SK-N-SH (cell line): ENCODE data around the gene SKIC2. TPM values are rescaled to one million over a fixed set of nuclear protein-coding genes. Genes with fewer than 3 reads are reported as not detected.

ENCODE experiments used
- CTCF ChIA-PET: fragments of 300-600, 350-600 bp; formaldehyde crosslinking; extraction: SDS; loops from one replicate; lab custom pipeline; 2021; lab: Yijun Ruan, JAX
- POLR2A ChIA-PET: fragments of 350-600 bp; sonication (Branson Sonifier 250); formaldehyde crosslinking; extraction: SDS; loops from one replicate; lab custom pipeline; 2020; ENCODE audit warnings: antibody characterized with exemption, inconsistent platforms; lab: Yijun Ruan, JAX
- DNase-seq: peaks from one replicate; pipeline ENCODE4 v3.0.0; 2012
- H2AFZ ChIP-seq: fragments of 200-600 bp; sonication (generic); 2 replicates; pipeline ENCODE4 v1.8.1; 2016; ENCODE audit warnings: antibody characterized with exemption, mild to moderate bottlenecking, low read depth
- H3F3A ChIP-seq: fragments of 200-600 bp; sonication (generic); replicated peaks from 2 replicates; pipeline ENCODE3; 2016; ENCODE audit warnings: antibody characterized with exemption, mild to moderate bottlenecking; ENCODE audit not compliant: insufficient read depth
- H3K27ac ChIP-seq, 2 experiments: fragments of 200-500 bp in 1 of 2; fragments of 200-600 bp in 1 of 2; sonication (Bioruptor generic) in 1 of 2; sonication (generic), shearing (Covaris generic) in 1 of 2; 2 replicates each; pipeline versions ENCODE4 v1.5.1 to v1.6.1; 2014 to 2016; ENCODE audit warnings: low read depth in 2 of 2, inconsistent platforms in 1 of 2, low read length in 1 of 2, mild to moderate bottlenecking in 1 of 2, mixed read lengths in 1 of 2
- H3K27me3 ChIP-seq: fragments of 200-600 bp; sonication (generic), shearing (Covaris generic); 2 replicates; pipeline ENCODE4 v1.6.1; 2016; ENCODE audit warnings: mixed run types; ENCODE audit not compliant: insufficient read depth
- H3K36me3 ChIP-seq, 2 experiments: fragments of 200-500 bp in 1 of 2; fragments of 200-600 bp in 1 of 2; sonication (Bioruptor generic) in 1 of 2; sonication (generic) in 1 of 2; replicated peaks in 1 of 2; 2 replicates each; pipeline versions ENCODE3 to v1.5.1; 2014 to 2016; ENCODE audit warnings: low read length in 1 of 2, mild to moderate bottlenecking in 1 of 2; ENCODE audit not compliant: insufficient read depth in 2 of 2, control insufficient read depth in 1 of 2
- H3K4me1 ChIP-seq, 2 experiments: fragments of 200-500 bp in 1 of 2; fragments of 200-600 bp in 1 of 2; sonication (Bioruptor generic) in 1 of 2; sonication (generic), shearing (Covaris generic) in 1 of 2; 2 replicates each; pipeline versions ENCODE4 v1.5.1 to v1.6.1; 2014 to 2016; ENCODE audit warnings: low read depth in 1 of 2, low read length in 1 of 2, mixed run types in 1 of 2; ENCODE audit not compliant: insufficient read depth in 2 of 2, control insufficient read depth in 1 of 2
- H3K4me2 ChIP-seq: fragments of 200-600 bp; sonication (generic), shearing (Covaris generic); 2 replicates; pipeline ENCODE4 v1.6.1; 2017; ENCODE audit warnings: mixed run types
- H3K4me3 ChIP-seq, 2 experiments: fragments of 200-500 bp in 1 of 2; fragments of 200-600 bp in 1 of 2; sonication (Bioruptor generic) in 1 of 2; sonication (generic), shearing (Covaris generic) in 1 of 2; 2 replicates each; pipeline versions ENCODE4 v1.5.1 to v1.8.1; 2014 to 2016; ENCODE audit warnings: low read depth in 2 of 2, inconsistent platforms in 1 of 2, low read length in 1 of 2, mild to moderate bottlenecking in 1 of 2, mixed read lengths in 1 of 2, moderate library complexity in 1 of 2
- H3K79me2 ChIP-seq: fragments of 200-600 bp; sonication (generic); 2 replicates; pipeline ENCODE4 v1.8.1; 2017; ENCODE audit warnings: mild to moderate bottlenecking; ENCODE audit not compliant: insufficient read depth
- H3K9ac ChIP-seq: fragments of 200-600 bp; sonication (generic); 2 replicates; pipeline ENCODE4 v1.6.1; 2017; ENCODE audit warnings: mixed run types
- H3K9me2 ChIP-seq: fragments of 200-600 bp; sonication (generic); 2 replicates; pipeline ENCODE4 v1.6.1; 2017; ENCODE audit warnings: mixed run types
- H3K9me3 ChIP-seq: fragments of 200-600 bp; sonication (generic); 2 replicates; pipeline ENCODE4 v1.6.1; 2017; ENCODE audit warnings: mixed run types, mild to moderate bottlenecking, moderate library complexity
- H4K20me1 ChIP-seq: fragments of 200-600 bp; sonication (generic); 2 replicates; pipeline ENCODE4 v1.6.1; 2017; ENCODE audit warnings: mild to moderate bottlenecking, mixed run types; ENCODE audit not compliant: insufficient read depth
- FOXM1 ChIP-seq: IDR thresholded peaks from 2 replicates; pipeline ENCODE4 v1.4.0; 2012; ENCODE audit warnings: low read depth, mild to moderate bottlenecking
- GABPA ChIP-seq: IDR thresholded peaks from 2 replicates; pipeline ENCODE4 v1.4.0; 2012; ENCODE audit warnings: low read depth, mild to moderate bottlenecking
- GATA2 ChIP-seq: sonication (generic); formaldehyde crosslinking; IDR thresholded peaks from 2 replicates; pipeline ENCODE4 v1.5.0; 2020; ENCODE audit warnings: mild to moderate bottlenecking, missing genetic modification reagents
- MEF2A ChIP-seq: IDR thresholded peaks from 2 replicates; pipeline ENCODE4 v1.4.0; 2012; ENCODE audit warnings: low read depth, borderline replicate concordance
- MXI1 ChIP-seq: IDR thresholded peaks from 2 replicates; pipeline ENCODE4 v1.6.1; 2012; ENCODE audit warnings: mild to moderate bottlenecking, low read depth, low read length, improper control_type of control experiment
- NRF1 ChIP-seq: IDR thresholded peaks from 2 replicates; pipeline ENCODE4 v1.6.1; 2012; ENCODE audit warnings: low read depth, mild to moderate bottlenecking, low read length
- POLR2AphosphoS5 ChIP-seq: IDR thresholded peaks from 2 replicates; pipeline ENCODE4 v1.6.1; 2012; ENCODE audit warnings: low read depth, low read length
- RCOR1 ChIP-seq: fragments of 150-350 bp; IDR thresholded peaks from 2 replicates; pipeline ENCODE4 v1.6.1; 2017; ENCODE audit warnings: antibody characterized with exemption, low read length
- RXRA ChIP-seq: IDR thresholded peaks from 2 replicates; pipeline ENCODE4 v1.4.0; 2012; ENCODE audit warnings: low read depth, mild to moderate bottlenecking, borderline replicate concordance
- SIN3A ChIP-seq: IDR thresholded peaks from 2 replicates; pipeline ENCODE4 v1.6.1; 2012; ENCODE audit warnings: low read depth, mild to moderate bottlenecking, low read length, moderate library complexity, borderline replicate concordance
- SMC3 ChIP-seq: IDR thresholded peaks from 2 replicates; pipeline ENCODE4 v1.6.1; 2012; ENCODE audit warnings: low read depth, low read length, improper control_type of control experiment
- TCF12 ChIP-seq: IDR thresholded peaks from 2 replicates; pipeline ENCODE4 v1.4.0; 2012
- TEAD4 ChIP-seq: IDR thresholded peaks from 2 replicates; pipeline ENCODE4 v1.4.0; 2012; ENCODE audit warnings: mild to moderate bottlenecking, borderline replicate concordance; ENCODE audit not compliant: insufficient read depth
- YY1 ChIP-seq: IDR thresholded peaks from 2 replicates; pipeline ENCODE4 v1.4.0; 2012; ENCODE audit warnings: low read depth, mild to moderate bottlenecking
- WGBS: methylation state at CpG from one replicate; pipeline ENCODE4 v1.1.6; 2017; ENCODE audit warnings: low lambda C conversion rate; 5-methylcytosine and 5-hydroxymethylcytosine counted together
- polyA plus RNA-seq, 3 experiments: library from polyadenylated mRNA; depleted of rRNA; stranded (reverse); fragments of >200 nt; gene quantifications; 2 replicates each; pipeline ENCODE4 v1.2.3, GENCODE V29; 2012
- TF ChIP-seq, protein P1 (sequence below): IDR thresholded peaks from 2 replicates; pipeline ENCODE4 v1.4.0; 2012; ENCODE audit warnings: low read depth, borderline replicate concordance
- TF ChIP-seq, protein P2 (sequence below): IDR thresholded peaks from 2 replicates; pipeline ENCODE4 v1.4.0; 2012; ENCODE audit warnings: low read depth, borderline replicate concordance
- TF ChIP-seq, protein P3 (sequence below): IDR thresholded peaks from 2 replicates; pipeline ENCODE4 v1.6.1; 2012; ENCODE audit warnings: mild to moderate bottlenecking, low read depth, low read length, moderate library complexity
- TF ChIP-seq, protein P4 (sequence below): fragments of 150-350 bp; IDR thresholded peaks from 2 replicates; pipeline ENCODE4 v1.6.1; 2017; ENCODE audit warnings: antibody characterized with exemption, low read length, low read depth, borderline replicate concordance

The SKIC2 gene
- polyA plus RNA-seq, 1 of the 3 experiments (the other 2 are of a cell fraction) = 89.4 TPM

DNA sequence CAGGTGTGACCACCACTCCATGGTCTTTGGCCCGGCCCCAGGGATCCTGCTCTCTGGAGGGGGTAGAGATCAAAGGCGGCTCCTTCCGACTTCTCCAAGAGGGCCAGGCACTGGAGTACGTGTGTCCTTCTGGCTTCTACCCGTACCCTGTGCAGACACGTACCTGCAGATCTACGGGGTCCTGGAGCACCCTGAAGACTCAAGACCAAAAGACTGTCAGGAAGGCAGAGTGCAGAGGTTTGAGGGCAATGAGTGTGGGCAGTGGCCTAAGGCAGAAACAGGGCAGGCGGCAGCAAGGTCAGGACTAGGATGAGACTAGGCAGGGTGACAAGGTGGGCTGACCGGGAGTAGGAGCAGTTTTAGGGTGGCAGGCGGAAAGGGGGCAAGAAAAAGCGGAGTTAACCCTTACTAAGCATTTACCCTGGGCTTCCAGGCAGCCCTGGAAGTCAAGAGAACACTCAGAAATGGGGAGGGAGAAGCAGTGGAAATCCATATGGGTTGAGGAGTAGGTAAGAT lies 12.5 kb upstream of the SKIC2 start (continued):
- TF ChIP-seq GABPA = no peak
- TF ChIP-seq, all 33 proteins: peak for 0

DNA sequence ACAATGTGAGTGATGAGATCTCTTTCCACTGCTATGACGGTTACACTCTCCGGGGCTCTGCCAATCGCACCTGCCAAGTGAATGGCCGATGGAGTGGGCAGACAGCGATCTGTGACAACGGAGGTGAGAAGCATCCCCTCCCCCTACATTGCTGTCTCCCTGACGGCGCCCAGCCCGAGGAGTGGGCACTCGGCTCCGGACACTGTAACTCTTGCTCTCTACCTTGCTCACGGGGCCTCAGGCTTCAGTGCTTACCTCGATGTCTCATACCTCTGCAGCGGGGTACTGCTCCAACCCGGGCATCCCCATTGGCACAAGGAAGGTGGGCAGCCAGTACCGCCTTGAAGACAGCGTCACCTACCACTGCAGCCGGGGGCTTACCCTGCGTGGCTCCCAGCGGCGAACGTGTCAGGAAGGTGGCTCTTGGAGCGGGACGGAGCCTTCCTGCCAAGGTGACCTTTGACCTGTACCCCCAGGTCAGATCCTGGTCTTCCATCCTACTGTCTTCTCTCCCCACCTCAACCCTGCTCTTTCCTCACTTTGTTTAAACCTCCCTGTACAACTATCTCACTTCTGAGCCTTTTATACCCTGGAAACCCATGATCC lies 11.8 kb upstream of the SKIC2 start:
- H3K4me3 ChIP-seq = no peak overlapping the region
- no peak overlapping the region for H3K9ac ChIP-seq
- TF ChIP-seq, protein P1, sequence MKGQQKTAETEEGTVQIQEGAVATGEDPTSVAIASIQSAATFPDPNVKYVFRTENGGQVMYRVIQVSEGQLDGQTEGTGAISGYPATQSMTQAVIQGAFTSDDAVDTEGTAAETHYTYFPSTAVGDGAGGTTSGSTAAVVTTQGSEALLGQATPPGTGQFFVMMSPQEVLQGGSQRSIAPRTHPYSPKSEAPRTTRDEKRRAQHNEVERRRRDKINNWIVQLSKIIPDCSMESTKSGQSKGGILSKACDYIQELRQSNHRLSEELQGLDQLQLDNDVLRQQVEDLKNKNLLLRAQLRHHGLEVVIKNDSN = no peak
- TF ChIP-seq, protein P2, sequence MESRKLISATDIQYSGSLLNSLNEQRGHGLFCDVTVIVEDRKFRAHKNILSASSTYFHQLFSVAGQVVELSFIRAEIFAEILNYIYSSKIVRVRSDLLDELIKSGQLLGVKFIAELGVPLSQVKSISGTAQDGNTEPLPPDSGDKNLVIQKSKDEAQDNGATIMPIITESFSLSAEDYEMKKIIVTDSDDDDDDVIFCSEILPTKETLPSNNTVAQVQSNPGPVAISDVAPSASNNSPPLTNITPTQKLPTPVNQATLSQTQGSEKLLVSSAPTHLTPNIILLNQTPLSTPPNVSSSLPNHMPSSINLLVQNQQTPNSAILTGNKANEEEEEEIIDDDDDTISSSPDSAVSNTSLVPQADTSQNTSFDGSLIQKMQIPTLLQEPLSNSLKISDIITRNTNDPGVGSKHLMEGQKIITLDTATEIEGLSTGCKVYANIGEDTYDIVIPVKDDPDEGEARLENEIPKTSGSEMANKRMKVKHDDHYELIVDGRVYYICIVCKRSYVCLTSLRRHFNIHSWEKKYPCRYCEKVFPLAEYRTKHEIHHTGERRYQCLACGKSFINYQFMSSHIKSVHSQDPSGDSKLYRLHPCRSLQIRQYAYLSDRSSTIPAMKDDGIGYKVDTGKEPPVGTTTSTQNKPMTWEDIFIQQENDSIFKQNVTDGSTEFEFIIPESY = no peak
- no peak for TF ChIP-seq GATA2
- no peak for TF ChIP-seq RCOR1
- no peak for TF ChIP-seq FOXM1
- no peak for TF ChIP-seq MEF2A
- TF ChIP-seq, protein P3, sequence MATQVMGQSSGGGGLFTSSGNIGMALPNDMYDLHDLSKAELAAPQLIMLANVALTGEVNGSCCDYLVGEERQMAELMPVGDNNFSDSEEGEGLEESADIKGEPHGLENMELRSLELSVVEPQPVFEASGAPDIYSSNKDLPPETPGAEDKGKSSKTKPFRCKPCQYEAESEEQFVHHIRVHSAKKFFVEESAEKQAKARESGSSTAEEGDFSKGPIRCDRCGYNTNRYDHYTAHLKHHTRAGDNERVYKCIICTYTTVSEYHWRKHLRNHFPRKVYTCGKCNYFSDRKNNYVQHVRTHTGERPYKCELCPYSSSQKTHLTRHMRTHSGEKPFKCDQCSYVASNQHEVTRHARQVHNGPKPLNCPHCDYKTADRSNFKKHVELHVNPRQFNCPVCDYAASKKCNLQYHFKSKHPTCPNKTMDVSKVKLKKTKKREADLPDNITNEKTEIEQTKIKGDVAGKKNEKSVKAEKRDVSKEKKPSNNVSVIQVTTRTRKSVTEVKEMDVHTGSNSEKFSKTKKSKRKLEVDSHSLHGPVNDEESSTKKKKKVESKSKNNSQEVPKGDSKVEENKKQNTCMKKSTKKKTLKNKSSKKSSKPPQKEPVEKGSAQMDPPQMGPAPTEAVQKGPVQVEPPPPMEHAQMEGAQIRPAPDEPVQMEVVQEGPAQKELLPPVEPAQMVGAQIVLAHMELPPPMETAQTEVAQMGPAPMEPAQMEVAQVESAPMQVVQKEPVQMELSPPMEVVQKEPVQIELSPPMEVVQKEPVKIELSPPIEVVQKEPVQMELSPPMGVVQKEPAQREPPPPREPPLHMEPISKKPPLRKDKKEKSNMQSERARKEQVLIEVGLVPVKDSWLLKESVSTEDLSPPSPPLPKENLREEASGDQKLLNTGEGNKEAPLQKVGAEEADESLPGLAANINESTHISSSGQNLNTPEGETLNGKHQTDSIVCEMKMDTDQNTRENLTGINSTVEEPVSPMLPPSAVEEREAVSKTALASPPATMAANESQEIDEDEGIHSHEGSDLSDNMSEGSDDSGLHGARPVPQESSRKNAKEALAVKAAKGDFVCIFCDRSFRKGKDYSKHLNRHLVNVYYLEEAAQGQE = no peak
- TF ChIP-seq NRF1 = no peak
- no peak for TF ChIP-seq SIN3A
- TF ChIP-seq RXRA = no peak
- TF ChIP-seq POLR2AphosphoS5 = no peak
- no peak for TF ChIP-seq TCF12
- TF ChIP-seq TEAD4 = no peak
- no peak for TF ChIP-seq MXI1
- no peak for TF ChIP-seq SMC3
- TF ChIP-seq, protein P4, sequence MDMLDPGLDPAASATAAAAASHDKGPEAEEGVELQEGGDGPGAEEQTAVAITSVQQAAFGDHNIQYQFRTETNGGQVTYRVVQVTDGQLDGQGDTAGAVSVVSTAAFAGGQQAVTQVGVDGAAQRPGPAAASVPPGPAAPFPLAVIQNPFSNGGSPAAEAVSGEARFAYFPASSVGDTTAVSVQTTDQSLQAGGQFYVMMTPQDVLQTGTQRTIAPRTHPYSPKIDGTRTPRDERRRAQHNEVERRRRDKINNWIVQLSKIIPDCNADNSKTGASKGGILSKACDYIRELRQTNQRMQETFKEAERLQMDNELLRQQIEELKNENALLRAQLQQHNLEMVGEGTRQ = no peak
- TF ChIP-seq YY1 = no peak
- no peaks in the 10 kb centered on the region for H4K20me1 ChIP-seq
- no peak overlapping the region for H2AFZ ChIP-seq
- peaks cover 15% of the 10 kb centered on the region for H3F3A ChIP-seq
- no peak for DNase-seq
- no peaks in the 10 kb centered on the region for H3K9me3 ChIP-seq
- no peak overlapping the region for H3K27ac ChIP-seq
- H3K36me3 ChIP-seq = peaks cover 0 to 15% of the 10 kb centered on the region in 2 experiments
- no peak overlapping the region for H3K4me2 ChIP-seq
- CTCF ChIA-PET = interaction anchor here (2.7 kb wide), 1 partner anchor 24 kb away, joined by 9 read pairs; the partner anchor contains the start of gene DXO
- peaks cover 9 to 14% of the 10 kb centered on the region in 2 experiments; a peak in 1 of 4 replicates for H3K4me1 ChIP-seq
- H3K27me3 ChIP-seq = no peaks in the 10 kb centered on the region
- POLR2A ChIA-PET = interaction anchor here (0.6 kb wide), 1 partner anchor 54 kb away, joined by 3 read pairs; no protein-coding TSS in a partner anchor
- H3K9me2 ChIP-seq = no peaks in the 10 kb centered on the region
- WGBS = 58% methylated on average over 16 of the region's 24 CpGs
- no peaks in the 10 kb centered on the region for H3K79me2 ChIP-seq
